ENCODE data around the gene CTU1.

- no peak for TF ChIP-seq CTCF (IDR thresholded peaks at IDR 0.05)
- TF ChIP-seq POLR2A (IDR thresholded peaks at IDR 0.05), result no peak
Measured at GRCh38 chr19:51102991-51103390, 5.2 kb downstream of the CTU1 start.

Measured in uterus (tissue), 2 donors.